Ishikawa (cell line): Measurements from ENCODE around the gene PTPRM.

ENCODE experiments used
- CEBPB ChIP-seq: IDR thresholded peaks from 2 replicates; pipeline ENCODE4 v1.6.1; 2012
- CREB1 ChIP-seq: IDR thresholded peaks from 2 replicates; pipeline ENCODE4 v1.6.1; 2012; ENCODE audit warnings: low read depth
- EGR1 ChIP-seq: IDR thresholded peaks from 2 replicates; pipeline ENCODE4 v1.6.1; 2012
- EP300 ChIP-seq: IDR thresholded peaks from 2 replicates; pipeline ENCODE4 v1.6.1; 2012; ENCODE audit warnings: borderline replicate concordance
- FOXM1 ChIP-seq: IDR thresholded peaks from 2 replicates; pipeline ENCODE4 v1.6.1; 2012; ENCODE audit warnings: low read depth, borderline replicate concordance
- NFIC ChIP-seq: IDR thresholded peaks from 2 replicates; pipeline ENCODE4 v1.6.1; 2012
- RAD21 ChIP-seq: IDR thresholded peaks from 2 replicates; pipeline ENCODE4 v1.6.1; 2012; ENCODE audit warnings: low read depth
- REST ChIP-seq: IDR thresholded peaks from 2 replicates; pipeline ENCODE4 v1.6.1; 2012; ENCODE audit warnings: low read depth, mild to moderate bottlenecking
- TAF1 ChIP-seq: IDR thresholded peaks from 2 replicates; pipeline ENCODE4 v1.6.1; 2012; ENCODE audit warnings: low read depth, mild to moderate bottlenecking
- TCF12 ChIP-seq: IDR thresholded peaks from 2 replicates; pipeline ENCODE4 v1.6.1; 2012; ENCODE audit warnings: low read depth
- TEAD4 ChIP-seq: IDR thresholded peaks from 2 replicates; pipeline ENCODE4 v1.6.1; 2012
- USF1 ChIP-seq: IDR thresholded peaks from 2 replicates; pipeline ENCODE4 v1.6.1; 2012
- YY1 ChIP-seq: IDR thresholded peaks from 2 replicates; pipeline ENCODE4 v1.6.1; 2012; ENCODE audit warnings: low read depth
- ZBTB7A ChIP-seq: IDR thresholded peaks from 2 replicates; pipeline ENCODE4 v1.6.1; 2012; ENCODE audit warnings: low read depth
- TF ChIP-seq, protein P1 (sequence below): IDR thresholded peaks from 2 replicates; pipeline ENCODE4 v1.6.1; 2012

Gene PTPRM

DNA sequence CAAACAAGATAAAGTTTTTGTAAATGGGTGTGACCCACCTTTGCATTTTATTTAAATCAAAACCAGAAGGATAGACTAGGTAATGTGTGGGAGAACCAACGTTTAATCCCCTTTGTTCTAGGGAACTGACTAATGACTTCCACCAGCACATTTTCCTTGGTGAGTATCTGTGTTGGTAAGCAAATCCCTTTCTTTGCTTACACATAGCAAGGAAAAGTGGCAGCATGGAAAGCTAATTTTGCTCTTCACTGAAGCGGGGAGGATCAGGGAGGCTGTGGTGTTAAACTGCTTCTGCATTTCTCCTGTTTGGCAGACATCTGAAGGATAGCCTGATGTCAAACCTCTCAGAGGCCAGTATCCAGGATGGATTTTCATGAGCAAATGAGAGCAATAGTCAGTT lies 331.1 kb downstream of the PTPRM start:
- TF ChIP-seq, protein P1, sequence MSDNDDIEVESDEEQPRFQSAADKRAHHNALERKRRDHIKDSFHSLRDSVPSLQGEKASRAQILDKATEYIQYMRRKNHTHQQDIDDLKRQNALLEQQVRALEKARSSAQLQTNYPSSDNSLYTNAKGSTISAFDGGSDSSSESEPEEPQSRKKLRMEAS, result no peak
- TF ChIP-seq USF1, result no peak
- TF ChIP-seq TAF1, result no peak
- TF ChIP-seq TEAD4, result no peak
- TF ChIP-seq EGR1, result no peak
- TF ChIP-seq ZBTB7A, result no peak
- TF ChIP-seq EP300, result no peak
- TF ChIP-seq CEBPB, result no peak

DNA sequence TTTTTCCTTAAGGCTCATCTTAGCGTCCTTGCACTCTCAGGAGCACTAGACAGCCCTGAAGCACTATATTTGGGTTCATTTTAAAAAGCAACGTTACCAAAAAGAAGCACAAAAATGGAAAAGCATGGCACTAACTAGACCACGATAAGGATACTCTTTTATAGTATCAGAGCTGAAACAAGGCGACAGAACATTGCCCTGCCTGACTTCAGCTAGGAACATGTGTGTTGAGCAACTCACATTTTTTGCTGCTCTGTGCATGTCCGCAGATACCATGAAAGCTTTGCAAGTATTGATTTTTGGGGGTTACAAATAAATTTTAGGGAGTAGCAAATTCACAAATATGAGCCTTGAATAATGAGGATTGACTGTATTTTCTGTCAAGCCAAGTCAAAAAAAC lies 332.0 kb downstream of the PTPRM start:
- TF ChIP-seq ZBTB7A (no peak), YY1 (no peak), EP300 (no peak), CEBPB (no peak), EGR1 (no peak)

DNA sequence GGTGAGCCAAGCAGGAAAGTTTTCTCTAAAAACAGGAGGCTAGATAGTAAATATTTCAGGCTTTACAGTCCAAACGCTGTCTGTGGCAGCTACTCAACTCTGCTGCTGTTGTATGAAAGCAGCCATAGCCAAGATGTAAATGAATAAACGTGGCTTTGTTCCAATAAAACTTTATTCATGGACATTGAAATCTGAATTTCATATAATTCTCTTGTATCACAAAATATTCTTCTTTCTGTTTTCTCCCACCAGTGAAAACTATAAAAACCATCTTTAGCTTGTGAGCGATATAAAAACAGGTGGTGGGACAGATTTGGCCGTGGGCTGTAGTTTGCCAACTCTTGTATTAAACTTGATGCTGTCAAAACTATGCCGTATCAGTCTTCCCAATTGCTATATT lies 333.0 kb downstream of the PTPRM start:
- no peak for TF ChIP-seq TCF12
- no peak for TF ChIP-seq CEBPB
- TF ChIP-seq TEAD4, result no peak
- no peak for TF ChIP-seq CREB1
- no peak for TF ChIP-seq RAD21
- no peak for TF ChIP-seq YY1
- no peak for TF ChIP-seq USF1
- TF ChIP-seq ZBTB7A, result no peak
- TF ChIP-seq, protein P1, result no peak
- no peak for TF ChIP-seq EGR1
- TF ChIP-seq EP300, result no peak
- no peak for TF ChIP-seq NFIC
- TF ChIP-seq REST, result no peak
- no peak for TF ChIP-seq TAF1
- no peak for TF ChIP-seq FOXM1

DNA sequence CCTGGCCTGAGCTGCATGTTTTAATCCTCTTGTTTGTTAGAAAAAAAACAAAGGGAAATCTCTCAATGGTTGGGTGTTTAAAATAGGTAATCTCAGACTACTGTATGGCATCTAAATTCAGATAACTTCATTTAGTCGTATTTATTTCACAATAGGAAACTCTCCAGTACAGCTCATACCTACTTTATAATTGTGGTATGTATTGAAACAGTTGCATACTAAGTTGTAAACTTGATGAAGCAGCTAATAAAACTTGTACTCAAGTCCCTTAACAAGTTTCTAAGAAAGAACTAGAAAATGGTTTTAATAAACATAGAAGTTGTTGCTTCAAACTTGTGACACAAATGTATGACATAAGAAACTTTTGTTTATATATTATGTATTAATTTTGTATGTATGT lies 334.5 kb downstream of the PTPRM start:
- TF ChIP-seq CEBPB, result no peak
- no peak for TF ChIP-seq REST
- no peak for TF ChIP-seq NFIC
- no peak for TF ChIP-seq CREB1
- TF ChIP-seq EGR1, result no peak
- TF ChIP-seq RAD21, result no peak
- TF ChIP-seq TEAD4, result no peak
- no peak for TF ChIP-seq EP300

DNA sequence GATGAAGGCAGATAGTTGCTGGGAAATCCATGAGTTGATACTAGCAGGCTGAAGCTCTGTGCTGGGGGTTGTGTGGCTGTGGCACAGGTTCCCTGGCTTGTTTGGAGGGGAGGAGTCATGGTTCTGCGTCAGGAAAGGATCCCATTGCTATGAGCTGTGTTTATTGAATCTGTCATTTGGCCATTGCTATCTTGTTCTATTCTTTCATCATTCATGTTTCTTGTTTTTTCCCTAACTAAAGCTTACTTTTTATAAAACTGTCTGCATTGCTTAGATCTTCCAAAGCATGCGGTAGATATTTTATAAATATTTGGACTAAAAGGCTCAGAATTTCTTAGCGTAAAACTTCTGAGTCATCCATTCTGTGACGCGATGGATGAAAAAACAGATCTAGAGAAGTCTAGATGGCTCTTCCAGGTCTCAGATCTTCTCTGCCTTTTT lies 335.3 kb downstream of the PTPRM start:
- TF ChIP-seq ZBTB7A (no peak), CEBPB (no peak), REST (no peak), USF1 (no peak), EGR1 (no peak), CREB1 (no peak), TAF1 (no peak), FOXM1 (no peak)
